Thoracic aorta (tissue), 2 donors: ENCODE measurements around the gene GPR162. TPM values are rescaled to one million over a fixed set of nuclear protein-coding genes. Genes with fewer than 3 reads are reported as not detected.

Experiments used
- ATAC-seq: fragments of 150-250 bp; one replicate; pipeline ENCODE4 v1.8.0; 2017; ENCODE audit warnings: low read depth; ENCODE audit not compliant: insufficient number of reproducible peaks, low FRiP score
- DNase-seq: peaks from one replicate; pipeline ENCODE4 v3.0.0-alpha.2; 2020; ENCODE audit warnings: low spot score
- H3K27ac ChIP-seq, 2 donors: fragments of 200-600 bp; sonication (generic); 1 replicate in 1 of 2; 2 replicates in 1 of 2; pipeline ENCODE4 v1.5.1; 2016; ENCODE audit warnings: mild to moderate bottlenecking in 2 of 2, moderate library complexity in 2 of 2
- H3K27me3 ChIP-seq: fragments of 200-600 bp; sonication (generic); replicated peaks from 2 replicates; pipeline ENCODE4 v1.6.0; 2016; ENCODE audit warnings: mild to moderate bottlenecking; ENCODE audit not compliant: insufficient read depth
- H3K36me3 ChIP-seq: fragments of 200-600 bp; sonication (generic); one replicate; pipeline ENCODE4 v1.5.1; 2016
- H3K4me1 ChIP-seq, 2 donors: fragments of 200-600 bp; sonication (generic); 1 replicate in 1 of 2; 2 replicates in 1 of 2; pipeline versions ENCODE4 v1.5.1 to v1.6.0; 2016; ENCODE audit warnings: low read depth in 2 of 2, mild to moderate bottlenecking in 1 of 2; ENCODE audit not compliant: control insufficient read depth in 1 of 2
- H3K4me3 ChIP-seq: fragments of 200-600 bp; sonication (generic); 2 replicates; pipeline ENCODE4 v1.5.1; 2016; ENCODE audit warnings: mild to moderate bottlenecking
- H3K9me3 ChIP-seq: fragments of 200-600 bp; sonication (generic); 2 replicates; pipeline ENCODE4 v1.5.1; 2016
- CTCF ChIP-seq: fragments of 200-600 bp; sonication (generic); IDR thresholded peaks from one replicate; pipeline ENCODE4 v1.5.1; 2019; ENCODE audit warnings: antibody characterized with exemption
- total RNA-seq, 2 donors: library from RNA; depleted of rRNA; stranded (reverse); fragments of >200 nt; gene quantifications; one replicate each; pipeline versions ENCODE4 v1.1.0 to v1.2.3, GENCODE V29; 2016

Gene GPR162
- total RNA-seq, result 1 to 10 TPM; 1.1 to 3.1 TPM

GRCh38 chr12:6821591-6822425, at the start of gene GPR162:
Gene GPR162 (plus strand): TSS chr12:6821821. CDS start chr12:6823899, 2,078 bp downstream.
- Histone ChIP-seq H3K27me3 (peaks cover 10% of the 10 kb centered on the region), H3K27ac (no peak within 1 kb of the TSS), H3K4me3 (peak within 1 kb of the TSS; percentile 68), H3K4me1 (peaks cover 5 to 31% of the 10 kb centered on the region in 2 donors), H3K36me3 (no peaks in the 10 kb centered on the region), H3K9me3 (no peaks in the 10 kb centered on the region)
- TF ChIP-seq CTCF, result no peak
- ATAC-seq (peak; percentile 29), DNase-seq (no peak)

GRCh38 chr12:6772331-6772695, 49.3 kb upstream of the GPR162 start, which contains the start of gene LAG3:
Gene LAG3 (plus strand): TSS chr12:6772520. CDS start chr12:6772853, 333 bp downstream.
- Histone ChIP-seq H3K4me1 (peaks cover 16 to 32% of the 10 kb centered on the region in 2 donors), H3K27ac (no peak within 1 kb of the TSS)

GRCh38 chr12:6772726-6773589, 48.7 kb upstream of the GPR162 start:
- Histone ChIP-seq H3K4me3 (peak overlapping the region; percentile 48), H3K36me3 (peaks cover 22% of the 10 kb centered on the region), H3K4me1 (peaks cover 19 to 33% of the 10 kb centered on the region in 2 donors), H3K27me3 (no peaks in the 10 kb centered on the region), H3K9me3 (no peaks in the 10 kb centered on the region), H3K27ac (no peak overlapping the region)
- ATAC-seq (no peak), DNase-seq (no peak)
- no peak for TF ChIP-seq CTCF

More at GRCh38 chr12:6772331-6772695, 49.3 kb upstream of the GPR162 start, which contains the start of gene LAG3:
- DNase-seq (no peak), ATAC-seq (no peak)
- no peak for TF ChIP-seq CTCF
- no peaks in the 10 kb centered on the region for H3K27me3 ChIP-seq
- H3K36me3 ChIP-seq, result peaks cover 22% of the 10 kb centered on the region
- H3K9me3 ChIP-seq, result no peaks in the 10 kb centered on the region
- peak within 1 kb of the TSS; percentile 48 for H3K4me3 ChIP-seq

- H3K27me3 ChIP-seq, result no peaks in the 10 kb centered on the region
- H3K27ac ChIP-seq, result no peak overlapping the region
- TF ChIP-seq CTCF, result no peak
- peak overlapping the region; percentile 48 for H3K4me3 ChIP-seq
- peaks cover 22% of the 10 kb centered on the region for H3K36me3 ChIP-seq
- no peaks in the 10 kb centered on the region for H3K9me3 ChIP-seq
- ATAC-seq (no peak), DNase-seq (no peak)
- peaks cover 16 to 32% of the 10 kb centered on the region in 2 donors for H3K4me1 ChIP-seq
Observed at GRCh38 chr12:6773590-6774351, 47.9 kb upstream of the GPR162 start.
